GM12878 (cell line): ENCODE results near the gene LYPD8. TPM values are rescaled to one million over a fixed set of nuclear protein-coding genes. Genes with fewer than 3 reads are reported as not detected.
"Not testable (repeated sequence)": the region's sequence is repeated elsewhere in the genome, so short reads cannot be mapped to it uniquely, and the experiment has no call there.

ENCODE experiments used
- ATAC-seq: fragments of 200-7000 bp; cut with Tn5 transposase; 3 replicates; pipeline ENCODE4 v1.9.1; 2020; ENCODE audit warnings: mild to moderate bottlenecking, moderate library complexity
- BruUV-seq: library from RNA; stranded (reverse); fragments of 400-500 nt; replicated peaks from 2 replicates; lab custom pipeline; 2021; lab: Mats Ljungman, UMichigan
- CTCF ChIA-PET: fragments of 300-600 bp; sonication (Branson Sonifier 250); formaldehyde crosslinking; extraction: SDS; loops from one replicate; lab custom pipeline; 2021; ENCODE audit warnings: inconsistent platforms; lab: Yijun Ruan, JAX
- POLR2A ChIA-PET: fragments of 350-600 bp; formaldehyde crosslinking; extraction: SDS; loops from one replicate; lab custom pipeline; 2021; ENCODE audit warnings: inconsistent platforms; lab: Charles Lee
- RAD21 ChIA-PET: fragments of 300-600 bp; sonication (Branson Sonifier 250); formaldehyde crosslinking; loops from one replicate; lab custom pipeline; 2023; ENCODE audit warnings: antibody characterized with exemption; ENCODE audit not compliant: unreplicated experiment; lab: Charles Lee
- SMC1A ChIA-PET: fragments of 300-600 bp; sonication (Branson Sonifier 250); formaldehyde crosslinking; loops from one replicate; lab custom pipeline; 2023; ENCODE audit not compliant: unreplicated experiment, uncharacterized antibody; lab: Charles Lee
- DNase-seq: peaks from one replicate; pipeline ENCODE4 v3.0.0-alpha.2; 2011; ENCODE audit warnings: low read depth, low spot score
- FAIRE-seq: peaks from 3 replicates; lab custom pipeline; 2011; peaks lifted over from hg19 to GRCh38; lab: Jason Lieb, UNC
- H2AFZ ChIP-seq: 2 replicates; pipeline ENCODE4 v1.6.0; 2011; ENCODE audit warnings: low read depth, low read length, control low read depth; ENCODE audit not compliant: control insufficient read depth
- H3K27ac ChIP-seq: 2 replicates; pipeline ENCODE4 v1.5.1; 2011; ENCODE audit warnings: control low read depth; ENCODE audit not compliant: control insufficient read depth, insufficient read depth
- H3K27me3 ChIP-seq, 2 experiments: replicated peaks in 1 of 2; 2 replicates each; pipeline versions ENCODE4 v1.6.0 to v1.6.1; 2011; ENCODE audit warnings: low read length in 1 of 2; ENCODE audit not compliant: control insufficient read depth in 2 of 2, insufficient read depth in 2 of 2
- H3K36me3 ChIP-seq, 2 experiments: 2 replicates each; pipeline ENCODE4 v1.5.1; 2011; ENCODE audit warnings: low read length in 1 of 2; ENCODE audit not compliant: control insufficient read depth in 2 of 2, insufficient read depth in 2 of 2
- H3K4me1 ChIP-seq: 2 replicates; pipeline ENCODE4 v1.6.1; 2011; ENCODE audit warnings: mild to moderate bottlenecking, low read length, moderate library complexity, mixed read lengths; ENCODE audit not compliant: control insufficient read depth, insufficient read depth
- H3K4me2 ChIP-seq: 2 replicates; pipeline ENCODE4 v1.6.0; 2011; ENCODE audit warnings: control low read depth; ENCODE audit not compliant: control insufficient read depth, insufficient read depth
- H3K4me3 ChIP-seq: fragments of 200-600 bp; sonication (generic); 2 replicates; pipeline ENCODE4 v1.5.1; 2016
- H3K79me2 ChIP-seq: 2 replicates; pipeline ENCODE4 v1.6.0; 2011; ENCODE audit warnings: low read length; ENCODE audit not compliant: control insufficient read depth, insufficient read depth
- H3K9ac ChIP-seq: 2 replicates; pipeline ENCODE4 v1.8.0; 2011; ENCODE audit warnings: low read length, control low read depth, mixed read lengths; ENCODE audit not compliant: control insufficient read depth, insufficient read depth
- H3K9me3 ChIP-seq: replicated peaks from 3 replicates; pipeline ENCODE4 v1.5.1; 2011; ENCODE audit warnings: mild to moderate bottlenecking, low read length; ENCODE audit not compliant: control insufficient read depth, insufficient read depth
- H4K20me1 ChIP-seq: 2 replicates; pipeline ENCODE4 v1.6.0; 2011; ENCODE audit not compliant: control insufficient read depth, insufficient read depth
- BMI1 ChIP-seq: fragments of 450-650 bp; IDR thresholded peaks from 2 replicates; pipeline ENCODE4 v1.6.1; 2016; ENCODE audit warnings: mild to moderate bottlenecking, moderate library complexity, borderline replicate concordance
- EP300 ChIP-seq, 2 experiments: fragments of 150-350 bp in 1 of 2; IDR thresholded peaks; 2 replicates each; pipeline ENCODE4 v1.6.1; 2011 to 2012; ENCODE audit warnings: low read depth in 2 of 2, low read length in 2 of 2, borderline replicate concordance in 1 of 2, improper control_type of control experiment in 1 of 2, inconsistent platforms in 1 of 2; ENCODE audit not compliant: control insufficient read depth in 1 of 2
- JUND ChIP-seq: IDR thresholded peaks from 2 replicates; pipeline ENCODE4 v1.6.1; 2012; ENCODE audit warnings: low read depth, mild to moderate bottlenecking, low read length, improper control_type of control experiment, moderate library complexity
- RELA ChIP-seq: fragments of 450-650 bp; IDR thresholded peaks from 2 replicates; pipeline ENCODE4 v1.8.0; 2014; ENCODE audit warnings: borderline replicate concordance; ENCODE audit not compliant: partially characterized antibody
- SMAD5 ChIP-seq: IDR thresholded peaks from 2 replicates; pipeline ENCODE4 v1.6.1; 2016; ENCODE audit warnings: antibody characterized with exemption, low read depth
- SREBF2 ChIP-seq: IDR thresholded peaks from 2 replicates; pipeline ENCODE4 v1.6.1; 2012; ENCODE audit warnings: mild to moderate bottlenecking, low read length
- WGBS: methylation state at CpG from one replicate; pipeline ENCODE4 v1.1.6; 2016; ENCODE audit warnings: low lambda C conversion rate; ENCODE audit not compliant: insufficient replicate concordance, insufficient coverage; ENCODE audit errors: missing lambda C conversion rate; 5-methylcytosine and 5-hydroxymethylcytosine counted together
- in situ Hi-C: fragments of 300-500 bp; cut with MboI; formaldehyde crosslinking; loops from 9 replicates; pipeline ENCODE4 v1.14.3; 2018; ENCODE audit warnings: mixed read lengths
- intact Hi-C: fragments of 100-400 bp; cut with micrococcal nuclease; formaldehyde crosslinking; loops from one replicate; pipeline ENCODE4 v1.14.2; 2022; ENCODE audit not compliant: unreplicated experiment
- polyA plus RNA-seq, 11 experiments: library from polyadenylated mRNA; depleted of rRNA in 4 of 11; unstranded in 6 of 11; stranded (reverse) in 5 of 11; fragments of >200 nt; fragmentation: Nextera tagmentation in 4 of 11; fragmentation: Illumina TruSeq in 1 of 11; extraction: Ambion mirVana in 4 of 11; extraction: Trizol in 1 of 11; gene quantifications; 1 replicate in 1 of 11; 2 replicates in 10 of 11; pipeline versions ENCODE4 v1.2.1 to v1.2.3, GENCODE V29; 2011 to 2016; ENCODE audit warnings: inconsistent platforms in 2 of 11, missing spikeins in 2 of 11, low read depth in 1 of 11
- total RNA-seq, 4 experiments: library from RNA; depleted of rRNA in 3 of 4; stranded (reverse); fragments of >200 nt in 3 of 4; fragmentation: Illumina TruSeq in 1 of 4; extraction: Trizol in 1 of 4; gene quantifications; 2 replicates each; pipeline versions ENCODE4 v1.2.1 to v1.2.3, GENCODE V29; 2013 to 2021
- TF ChIP-seq, protein P1 (sequence below): fragments of 450-650 bp; IDR thresholded peaks from 2 replicates; pipeline ENCODE4 v1.6.1; 2016; ENCODE audit warnings: mild to moderate bottlenecking
- TF ChIP-seq, protein P2 (sequence below): fragments of 450-650 bp; IDR thresholded peaks from 2 replicates; pipeline ENCODE4 v1.6.1; 2017; ENCODE audit warnings: mild to moderate bottlenecking, moderate library complexity
- TF ChIP-seq, protein P3 (sequence below): fragments of 450-650 bp; formaldehyde crosslinking; IDR thresholded peaks from 2 replicates; pipeline ENCODE4 v1.5.0; 2022; ENCODE audit warnings: mild to moderate bottlenecking, missing genetic modification characterization

LYPD8 gene
- total and polyA plus RNA-seq, 10 of the 15 experiments (the other 5 are each of a cell fraction or from before 2014, with no cell fraction given) = 0.13 to 0.40 (median 0.18) TPM; not detected in 7

DNA sequence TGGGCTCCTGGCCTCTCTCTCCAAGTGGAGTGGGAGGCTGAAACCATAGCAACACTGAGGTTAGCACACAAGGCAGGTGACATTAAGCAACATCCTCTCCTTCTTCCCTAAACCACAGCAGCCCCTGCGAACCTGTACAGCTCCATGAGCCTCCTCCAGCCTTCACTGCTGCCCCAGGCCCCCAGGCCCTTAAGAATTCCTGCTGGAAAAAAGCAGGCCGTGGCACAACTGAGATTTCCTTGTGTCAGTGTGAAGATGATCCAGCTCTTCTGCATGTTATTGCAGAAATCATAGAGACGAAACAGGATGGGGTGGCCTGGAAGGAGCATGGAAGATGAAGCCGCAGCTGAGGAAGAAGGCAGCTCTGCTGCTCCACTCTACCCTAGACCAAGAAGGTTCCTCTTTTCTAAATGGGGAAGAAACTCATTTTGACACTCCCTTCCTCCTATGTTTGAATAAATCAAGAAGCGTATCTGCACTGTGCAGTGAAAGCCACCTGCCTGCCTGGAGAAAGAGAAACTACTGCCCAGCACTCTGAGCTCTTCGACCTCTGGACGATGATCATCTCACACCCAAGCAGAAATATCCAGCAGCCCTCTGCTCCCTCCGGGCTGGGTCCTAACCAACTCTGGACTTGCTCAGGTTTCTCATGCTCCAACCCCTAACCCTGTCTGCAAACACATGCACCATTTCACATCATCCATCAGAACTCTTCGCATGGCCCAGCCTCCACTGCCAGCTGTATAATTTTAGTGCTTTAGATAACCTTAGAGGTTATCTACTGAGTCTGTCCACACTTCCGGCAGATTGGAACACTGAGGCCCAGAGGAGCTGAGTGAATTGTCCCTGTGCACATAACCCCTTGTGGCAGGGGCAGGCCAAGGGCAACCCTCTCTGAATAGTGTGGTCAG is 49.5 kb upstream of the LYPD8 start (continued):
- TF ChIP-seq SMAD5 (peak; percentile 22; the same call in 1 of the 2 replicates), SREBF2 (no peak), EP300 (IDR thresholded peaks at IDR 0.05; ENCODE audit: borderline replicate concordance in 1 of 2, control insufficient read depth in 1 of 2, low read depth in 2 of 2, low read length in 2 of 2) (no peak), JUND (no peak), RELA (no peak), BMI1 (no peak)
- TF ChIP-seq, protein P1, sequence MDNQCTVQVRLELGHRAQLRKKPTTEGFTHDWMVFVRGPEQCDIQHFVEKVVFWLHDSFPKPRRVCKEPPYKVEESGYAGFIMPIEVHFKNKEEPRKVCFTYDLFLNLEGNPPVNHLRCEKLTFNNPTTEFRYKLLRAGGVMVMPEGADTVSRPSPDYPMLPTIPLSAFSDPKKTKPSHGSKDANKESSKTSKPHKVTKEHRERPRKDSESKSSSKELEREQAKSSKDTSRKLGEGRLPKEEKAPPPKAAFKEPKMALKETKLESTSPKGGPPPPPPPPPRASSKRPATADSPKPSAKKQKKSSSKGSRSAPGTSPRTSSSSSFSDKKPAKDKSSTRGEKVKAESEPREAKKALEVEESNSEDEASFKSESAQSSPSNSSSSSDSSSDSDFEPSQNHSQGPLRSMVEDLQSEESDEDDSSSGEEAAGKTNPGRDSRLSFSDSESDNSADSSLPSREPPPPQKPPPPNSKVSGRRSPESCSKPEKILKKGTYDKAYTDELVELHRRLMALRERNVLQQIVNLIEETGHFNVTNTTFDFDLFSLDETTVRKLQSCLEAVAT = peak; percentile 39; the same call in 1 of the 2 replicates
- TF ChIP-seq, protein P2, sequence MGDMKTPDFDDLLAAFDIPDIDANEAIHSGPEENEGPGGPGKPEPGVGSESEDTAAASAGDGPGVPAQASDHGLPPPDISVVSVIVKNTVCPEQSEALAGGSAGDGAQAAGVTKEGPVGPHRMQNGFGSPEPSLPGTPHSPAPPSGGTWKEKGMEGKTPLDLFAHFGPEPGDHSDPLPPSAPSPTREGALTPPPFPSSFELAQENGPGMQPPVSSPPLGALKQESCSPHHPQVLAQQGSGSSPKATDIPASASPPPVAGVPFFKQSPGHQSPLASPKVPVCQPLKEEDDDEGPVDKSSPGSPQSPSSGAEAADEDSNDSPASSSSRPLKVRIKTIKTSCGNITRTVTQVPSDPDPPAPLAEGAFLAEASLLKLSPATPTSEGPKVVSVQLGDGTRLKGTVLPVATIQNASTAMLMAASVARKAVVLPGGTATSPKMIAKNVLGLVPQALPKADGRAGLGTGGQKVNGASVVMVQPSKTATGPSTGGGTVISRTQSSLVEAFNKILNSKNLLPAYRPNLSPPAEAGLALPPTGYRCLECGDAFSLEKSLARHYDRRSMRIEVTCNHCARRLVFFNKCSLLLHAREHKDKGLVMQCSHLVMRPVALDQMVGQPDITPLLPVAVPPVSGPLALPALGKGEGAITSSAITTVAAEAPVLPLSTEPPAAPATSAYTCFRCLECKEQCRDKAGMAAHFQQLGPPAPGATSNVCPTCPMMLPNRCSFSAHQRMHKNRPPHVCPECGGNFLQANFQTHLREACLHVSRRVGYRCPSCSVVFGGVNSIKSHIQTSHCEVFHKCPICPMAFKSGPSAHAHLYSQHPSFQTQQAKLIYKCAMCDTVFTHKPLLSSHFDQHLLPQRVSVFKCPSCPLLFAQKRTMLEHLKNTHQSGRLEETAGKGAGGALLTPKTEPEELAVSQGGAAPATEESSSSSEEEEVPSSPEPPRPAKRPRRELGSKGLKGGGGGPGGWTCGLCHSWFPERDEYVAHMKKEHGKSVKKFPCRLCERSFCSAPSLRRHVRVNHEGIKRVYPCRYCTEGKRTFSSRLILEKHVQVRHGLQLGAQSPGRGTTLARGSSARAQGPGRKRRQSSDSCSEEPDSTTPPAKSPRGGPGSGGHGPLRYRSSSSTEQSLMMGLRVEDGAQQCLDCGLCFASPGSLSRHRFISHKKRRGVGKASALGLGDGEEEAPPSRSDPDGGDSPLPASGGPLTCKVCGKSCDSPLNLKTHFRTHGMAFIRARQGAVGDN = peak; percentile 92
- TF ChIP-seq, protein P3, sequence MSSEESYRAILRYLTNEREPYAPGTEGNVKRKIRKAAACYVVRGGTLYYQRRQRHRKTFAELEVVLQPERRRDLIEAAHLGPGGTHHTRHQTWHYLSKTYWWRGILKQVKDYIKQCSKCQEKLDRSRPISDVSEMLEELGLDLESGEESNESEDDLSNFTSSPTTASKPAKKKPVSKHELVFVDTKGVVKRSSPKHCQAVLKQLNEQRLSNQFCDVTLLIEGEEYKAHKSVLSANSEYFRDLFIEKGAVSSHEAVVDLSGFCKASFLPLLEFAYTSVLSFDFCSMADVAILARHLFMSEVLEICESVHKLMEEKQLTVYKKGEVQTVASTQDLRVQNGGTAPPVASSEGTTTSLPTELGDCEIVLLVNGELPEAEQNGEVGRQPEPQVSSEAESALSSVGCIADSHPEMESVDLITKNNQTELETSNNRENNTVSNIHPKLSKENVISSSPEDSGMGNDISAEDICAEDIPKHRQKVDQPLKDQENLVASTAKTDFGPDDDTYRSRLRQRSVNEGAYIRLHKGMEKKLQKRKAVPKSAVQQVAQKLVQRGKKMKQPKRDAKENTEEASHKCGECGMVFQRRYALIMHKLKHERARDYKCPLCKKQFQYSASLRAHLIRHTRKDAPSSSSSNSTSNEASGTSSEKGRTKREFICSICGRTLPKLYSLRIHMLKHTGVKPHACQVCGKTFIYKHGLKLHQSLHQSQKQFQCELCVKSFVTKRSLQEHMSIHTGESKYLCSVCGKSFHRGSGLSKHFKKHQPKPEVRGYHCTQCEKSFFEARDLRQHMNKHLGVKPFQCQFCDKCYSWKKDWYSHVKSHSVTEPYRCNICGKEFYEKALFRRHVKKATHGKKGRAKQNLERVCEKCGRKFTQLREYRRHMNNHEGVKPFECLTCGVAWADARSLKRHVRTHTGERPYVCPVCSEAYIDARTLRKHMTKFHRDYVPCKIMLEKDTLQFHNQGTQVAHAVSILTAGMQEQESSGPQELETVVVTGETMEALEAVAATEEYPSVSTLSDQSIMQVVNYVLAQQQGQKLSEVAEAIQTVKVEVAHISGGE (CRISPR knock-in tag) = no peak

DNA sequence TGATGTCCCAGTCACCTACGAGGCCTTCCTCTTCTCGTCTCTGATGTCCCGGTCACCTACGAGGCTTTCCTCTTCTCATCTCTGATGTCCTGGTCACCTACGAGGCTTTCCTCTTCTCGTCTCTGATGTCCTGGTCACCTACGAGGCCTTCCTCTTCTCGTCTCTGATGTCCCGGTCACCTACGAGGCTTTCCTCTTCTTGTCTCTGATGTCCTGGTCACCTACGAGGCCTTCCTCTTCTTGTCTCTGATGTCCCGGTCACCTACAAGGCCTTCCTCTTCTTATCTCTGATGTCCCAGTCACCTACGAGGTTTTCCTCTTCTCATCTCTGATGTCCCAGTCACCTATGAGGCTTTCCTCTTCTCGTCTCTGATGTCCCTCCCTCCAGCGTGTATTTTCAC is 47.9 kb upstream of the LYPD8 start:
- H3K9ac ChIP-seq, H3K79me2 ChIP-seq, H3K4me2 ChIP-seq, H2AFZ ChIP-seq, H3K27ac ChIP-seq, in situ Hi-C loops, H3K9me3 ChIP-seq, BruUV-seq, H3K27me3 ChIP-seq, DNase-seq, H3K36me3 ChIP-seq, H4K20me1 ChIP-seq, POLR2A ChIA-PET, FAIRE-seq, H3K4me3 ChIP-seq, ATAC-seq: not testable (repeated sequence)
- ChIA-PET SMC1A (interaction anchor here (1.0 to 5.7 kb wide), 8 partner anchors 10 to 560 kb away, joined by 3 to 89 read pairs (median 46); partner anchors contain the start of gene OR2T2), RAD21 (interaction anchor here (4.3 kb wide), 1 partner anchor 107 kb away, joined by 53 read pairs; no protein-coding TSS in a partner anchor), CTCF (interaction anchor here (1.1 to 4.4 kb wide), 4 partner anchors 24 to 560 kb away, joined by 3 to 86 read pairs (median 40); no protein-coding TSS in a partner anchor)
- H3K4me1 ChIP-seq = peaks cover 26% of the 10 kb centered on the region
- intact Hi-C loops = loop anchor here (5.0 kb wide), 1 partner anchor 151 kb away; no protein-coding TSS in a partner anchor
- 84% methylated on average over 15 of the region's 15 CpGs for WGBS
